Activated CD4-positive, alpha-beta memory T cell treated with anti-CD3 and anti-CD28 coated beads, Interleukin-2, amount 10 ng/mL, durations not matched to agents 7 days and 5 days (primary cell): Measurements from ENCODE around the gene ELF3. TPM values are rescaled to one million over a fixed set of nuclear protein-coding genes. Genes with fewer than 3 reads are reported as not detected.

Experiments used
- CTCF ChIA-PET: fragments of 350-600 bp; sonication (Branson Sonifier 250); formaldehyde crosslinking; loops from one replicate; lab custom pipeline; 2021; ENCODE audit warnings: antibody characterized with exemption, inconsistent platforms; lab: Charles Lee
- POLR2A ChIA-PET: fragments of 350-600 bp; sonication (Branson Sonifier 250); formaldehyde crosslinking; loops from one replicate; lab custom pipeline; 2021; ENCODE audit warnings: antibody characterized with exemption; lab: Charles Lee
- DNase-seq: peaks from one replicate; pipeline ENCODE4 v3.0.0-alpha.2; 2020
- H3K27ac Mint-ChIP-seq: one replicate; pipeline ENCODE4 v1.8.0; 2021; ENCODE audit warnings: mild to moderate bottlenecking, mixed read lengths
- H3K27me3 Mint-ChIP-seq: one replicate; pipeline ENCODE4 v1.8.0; 2021; ENCODE audit warnings: mixed read lengths
- H3K36me3 Mint-ChIP-seq: one replicate; pipeline ENCODE4 v1.8.0; 2021; ENCODE audit warnings: low read depth, mixed read lengths
- H3K4me1 Mint-ChIP-seq: one replicate; pipeline ENCODE4 v1.8.0; 2021; ENCODE audit warnings: mixed read lengths
- H3K4me3 Mint-ChIP-seq: one replicate; pipeline ENCODE4 v1.8.0; 2021; ENCODE audit warnings: mild to moderate bottlenecking, mixed read lengths
- H3K9me3 Mint-ChIP-seq: one replicate; pipeline ENCODE4 v1.8.0; 2021; ENCODE audit warnings: mixed read lengths
- total RNA-seq, 2 experiments: library from RNA; stranded (reverse); gene quantifications; one replicate each; pipeline ENCODE4 v1.2.3, GENCODE V29; 2021

ELF3 gene
- total RNA-seq, 2 experiments from 2014 or later = 0.30 to 0.38 TPM

GRCh38 chr1:202023001-202023433, 12.6 kb downstream of the ELF3 start:
- ChIA-PET POLR2A (no interaction called here), CTCF (no interaction called here)
- H3K36me3 Mint-ChIP-seq = no peaks in the 10 kb centered on the region
- no peak for DNase-seq
- no peak overlapping the region for H3K4me3 Mint-ChIP-seq
- no peak overlapping the region for H3K27ac Mint-ChIP-seq
- peaks cover 17% of the 10 kb centered on the region for H3K27me3 Mint-ChIP-seq
- peaks cover 10% of the 10 kb centered on the region for H3K4me1 Mint-ChIP-seq
- H3K9me3 Mint-ChIP-seq = no peaks in the 10 kb centered on the region

DNA sequence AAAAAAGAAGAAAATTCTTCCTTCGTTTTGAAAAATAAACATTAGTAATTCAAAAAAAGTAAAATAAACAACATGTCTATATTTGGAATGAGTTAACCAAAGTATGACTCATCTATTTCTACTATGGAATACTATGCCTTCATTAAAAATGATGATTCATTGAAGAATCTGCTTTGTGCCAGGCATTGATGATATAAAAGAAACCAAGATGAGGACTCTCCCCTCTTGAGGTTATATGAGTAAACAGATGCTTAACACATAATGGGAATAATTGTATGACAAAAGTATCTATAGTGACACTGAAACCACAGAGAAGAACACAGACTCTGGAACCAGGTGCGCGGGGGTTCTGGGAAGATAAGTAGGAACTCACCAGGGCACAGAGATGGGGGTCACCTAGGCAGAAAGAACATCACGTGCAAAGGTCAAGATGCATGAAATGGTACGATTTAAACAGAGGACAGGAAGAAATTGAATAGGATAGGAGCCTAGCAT, 18.8 kb downstream of the ELF3 start:
- no peak for DNase-seq
- Mint-ChIP-seq H3K27me3 (peaks cover 11% of the 10 kb centered on the region), H3K4me3 (no peak overlapping the region), H3K27ac (no peak overlapping the region), H3K36me3 (no peaks in the 10 kb centered on the region), H3K4me1 (no peaks in the 10 kb centered on the region), H3K9me3 (no peaks in the 10 kb centered on the region)
- POLR2A ChIA-PET = no interaction called here
- CTCF ChIA-PET = no interaction called here

- no peaks in the 10 kb centered on the region for H3K9me3 Mint-ChIP-seq
- H3K27ac Mint-ChIP-seq = no peak overlapping the region
- no peaks in the 10 kb centered on the region for H3K4me1 Mint-ChIP-seq
- H3K36me3 Mint-ChIP-seq = no peaks in the 10 kb centered on the region
- H3K27me3 Mint-ChIP-seq = peaks cover 11% of the 10 kb centered on the region
- no peak overlapping the region for H3K4me3 Mint-ChIP-seq
- no peak for DNase-seq
- ChIA-PET CTCF (no interaction called here), POLR2A (no interaction called here)
Observed at GRCh38 chr1:202029727-202030126, 19.3 kb downstream of the ELF3 start.

GRCh38 chr1:202031796-202032195, 21.4 kb downstream of the ELF3 start:
- ChIA-PET POLR2A (no interaction called here), CTCF (no interaction called here)
- H3K4me1 Mint-ChIP-seq = no peaks in the 10 kb centered on the region
- no peaks in the 10 kb centered on the region for H3K9me3 Mint-ChIP-seq
- no peaks in the 10 kb centered on the region for H3K36me3 Mint-ChIP-seq
- DNase-seq = no peak
- no peak overlapping the region for H3K27ac Mint-ChIP-seq
- H3K27me3 Mint-ChIP-seq = peaks cover 12% of the 10 kb centered on the region
- no peak overlapping the region for H3K4me3 Mint-ChIP-seq

DNA sequence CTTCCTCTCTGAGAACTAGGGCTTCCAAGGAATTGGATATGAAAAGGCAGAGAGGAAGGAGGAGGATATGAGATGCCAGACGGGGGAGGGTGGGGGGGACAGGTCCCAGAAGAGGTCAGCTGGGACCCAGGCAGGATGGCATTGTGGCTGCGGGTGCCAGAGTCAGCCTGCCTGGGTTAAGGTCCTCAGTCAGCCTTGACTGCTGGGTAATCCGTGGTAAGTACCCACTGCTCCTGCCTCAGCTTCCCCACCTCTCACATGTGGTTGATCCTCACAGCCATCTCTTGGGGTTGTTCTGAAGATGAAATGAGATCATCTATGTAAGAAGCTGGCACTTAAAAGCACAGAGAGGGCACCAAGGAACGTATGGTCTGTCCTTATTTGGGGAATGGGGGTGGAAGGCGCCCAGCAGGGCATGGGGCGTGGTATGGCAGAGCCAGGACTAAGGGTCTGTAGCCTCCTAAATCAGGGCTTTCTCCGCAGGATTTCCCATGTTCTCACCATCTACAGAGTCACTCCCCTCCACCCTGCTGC, 23.8 kb downstream of the ELF3 start:
- Mint-ChIP-seq H3K27ac (no peak overlapping the region), H3K9me3 (no peaks in the 10 kb centered on the region), H3K27me3 (peaks cover 15% of the 10 kb centered on the region), H3K36me3 (no peaks in the 10 kb centered on the region), H3K4me1 (no peaks in the 10 kb centered on the region), H3K4me3 (no peak overlapping the region)
- POLR2A ChIA-PET = no interaction called here
- no peak for DNase-seq
- CTCF ChIA-PET = no interaction called here

GRCh38 chr1:202034683-202035462, 24.5 kb downstream of the ELF3 start:
- Mint-ChIP-seq H3K4me3 (no peak overlapping the region), H3K9me3 (no peaks in the 10 kb centered on the region), H3K36me3 (no peaks in the 10 kb centered on the region), H3K27ac (no peak overlapping the region), H3K27me3 (peaks cover 13% of the 10 kb centered on the region), H3K4me1 (no peaks in the 10 kb centered on the region)
- CTCF ChIA-PET = no interaction called here
- POLR2A ChIA-PET = no interaction called here
- no peak for DNase-seq

- H3K9me3 Mint-ChIP-seq = no peaks in the 10 kb centered on the region
- DNase-seq = no peak
- POLR2A ChIA-PET = no interaction called here
- H3K27me3 Mint-ChIP-seq = peaks cover 11% of the 10 kb centered on the region
- no peak overlapping the region for H3K27ac Mint-ChIP-seq
- H3K36me3 Mint-ChIP-seq = no peaks in the 10 kb centered on the region
- H3K4me3 Mint-ChIP-seq = no peak overlapping the region
- no peaks in the 10 kb centered on the region for H3K4me1 Mint-ChIP-seq
- CTCF ChIA-PET = no interaction called here
Observed at GRCh38 chr1:202036595-202037387, 26.4 kb downstream of the ELF3 start.

GRCh38 chr1:202037706-202038296, 27.4 kb downstream of the ELF3 start:
- Mint-ChIP-seq H3K9me3 (no peaks in the 10 kb centered on the region), H3K27ac (no peak overlapping the region), H3K4me3 (no peak overlapping the region), H3K36me3 (no peaks in the 10 kb centered on the region), H3K27me3 (peaks cover 11% of the 10 kb centered on the region), H3K4me1 (no peaks in the 10 kb centered on the region)
- CTCF ChIA-PET = no interaction called here
- POLR2A ChIA-PET = no interaction called here
- no peak for DNase-seq

DNA sequence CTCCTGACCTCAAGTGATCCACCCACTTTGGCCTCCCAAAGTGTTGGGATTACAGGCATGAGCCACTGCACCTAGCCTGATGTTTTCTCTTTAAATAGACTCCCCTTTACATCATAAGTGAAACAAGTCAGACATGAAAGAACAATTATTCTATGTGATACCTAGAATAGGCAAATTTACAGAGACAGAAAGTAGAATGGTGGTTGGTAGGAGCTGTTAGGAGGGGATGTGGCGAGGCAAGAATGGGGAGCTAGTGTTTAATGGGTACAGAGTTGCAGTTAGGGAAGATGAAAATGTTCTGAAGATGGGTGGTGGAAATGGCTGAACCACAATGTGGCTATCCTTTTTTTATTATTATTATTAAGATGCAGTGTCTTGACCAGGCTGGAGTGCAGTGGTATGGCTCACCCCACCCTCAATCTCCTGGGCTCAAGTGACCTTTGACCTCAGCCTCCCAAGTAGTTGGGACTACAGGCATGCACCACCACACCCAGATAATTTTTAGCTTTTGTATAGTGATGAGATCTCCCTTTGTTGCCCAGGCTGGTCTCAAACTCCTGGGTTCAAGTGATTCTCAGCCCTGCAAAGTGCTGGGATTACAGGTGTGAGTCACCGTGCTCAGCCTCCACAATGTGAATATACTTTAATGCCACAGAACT, 28.4 kb downstream of the ELF3 start:
- no peak for DNase-seq
- CTCF ChIA-PET = no interaction called here
- Mint-ChIP-seq H3K4me1 (peaks cover 2% of the 10 kb centered on the region), H3K36me3 (no peaks in the 10 kb centered on the region), H3K9me3 (no peaks in the 10 kb centered on the region), H3K27ac (no peak overlapping the region), H3K27me3 (peaks cover 8% of the 10 kb centered on the region), H3K4me3 (no peak overlapping the region)
- POLR2A ChIA-PET = no interaction called here

DNA sequence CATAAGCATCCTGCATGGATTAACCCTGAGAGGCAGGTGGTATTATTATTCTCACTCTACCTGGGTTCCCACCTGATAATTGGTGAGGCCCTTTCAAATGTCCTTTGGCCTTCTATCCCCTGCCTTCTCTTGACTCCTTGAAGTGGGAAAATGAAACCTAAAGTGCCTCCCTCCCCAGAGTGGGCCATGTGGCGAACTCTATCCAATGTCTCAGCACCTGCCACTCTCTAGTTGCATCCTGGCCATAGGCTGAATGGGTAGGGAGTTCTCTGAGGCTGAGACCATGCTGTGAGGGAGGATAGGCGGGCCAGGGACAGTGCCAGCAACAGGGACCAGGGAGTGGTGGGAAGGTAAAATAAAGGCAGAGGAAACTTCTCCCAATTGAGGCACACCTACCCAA, 35.3 kb downstream of the ELF3 start:
- H3K9me3 Mint-ChIP-seq = no peaks in the 10 kb centered on the region
- H3K36me3 Mint-ChIP-seq = no peaks in the 10 kb centered on the region
- H3K27me3 Mint-ChIP-seq = peaks cover 7% of the 10 kb centered on the region

DNA sequence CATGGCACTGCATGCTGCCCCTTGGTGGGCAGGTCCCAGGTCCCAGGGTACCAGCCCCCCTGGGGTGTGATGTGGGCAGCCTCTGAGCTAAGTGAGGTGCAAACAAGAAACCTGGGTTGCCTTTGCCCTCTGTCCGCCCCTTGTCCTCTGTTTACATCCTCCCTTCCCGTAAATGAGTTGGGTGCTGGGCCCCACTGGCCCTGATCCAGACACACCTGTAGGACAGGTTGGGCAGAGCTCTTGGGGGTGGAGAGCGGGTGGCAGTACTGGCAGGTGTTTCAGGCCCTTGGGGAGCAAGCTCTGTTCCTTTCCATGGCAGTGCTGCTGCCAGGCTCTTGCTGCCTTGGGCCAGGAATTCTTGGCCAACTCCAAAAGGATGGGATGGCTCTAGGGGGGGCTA, 35.8 kb downstream of the ELF3 start:
- H3K36me3 Mint-ChIP-seq = no peaks in the 10 kb centered on the region
- ChIA-PET POLR2A (no interaction called here), CTCF (interaction anchor here (0.8 kb wide), 1 partner anchor 47 kb away, joined by 3 read pairs; no protein-coding TSS in a partner anchor)
- H3K4me3 Mint-ChIP-seq = no peak overlapping the region
- no peak for DNase-seq
- H3K9me3 Mint-ChIP-seq = no peaks in the 10 kb centered on the region
- no peak overlapping the region for H3K27ac Mint-ChIP-seq
- peaks cover 7% of the 10 kb centered on the region for H3K27me3 Mint-ChIP-seq
- H3K4me1 Mint-ChIP-seq = peaks cover 9% of the 10 kb centered on the region

More for the DNA sequence above, 35.3 kb downstream of the ELF3 start:
- peaks cover 9% of the 10 kb centered on the region for H3K4me1 Mint-ChIP-seq
- H3K4me3 Mint-ChIP-seq = no peak overlapping the region
- no peak for DNase-seq
- H3K27ac Mint-ChIP-seq = no peak overlapping the region
- CTCF ChIA-PET = interaction anchor here (0.8 kb wide), 1 partner anchor 46 kb away, joined by 3 read pairs; no protein-coding TSS in a partner anchor
- POLR2A ChIA-PET = no interaction called here

GRCh38 chr1:202046748-202047708, 36.6 kb downstream of the ELF3 start:
- H3K4me3 Mint-ChIP-seq = no peak overlapping the region
- H3K9me3 Mint-ChIP-seq = no peaks in the 10 kb centered on the region
- ChIA-PET POLR2A (no interaction called here), CTCF (no interaction called here)
- H3K27me3 Mint-ChIP-seq = peaks cover 7% of the 10 kb centered on the region
- H3K4me1 Mint-ChIP-seq = peaks cover 9% of the 10 kb centered on the region
- H3K27ac Mint-ChIP-seq = no peak overlapping the region
- H3K36me3 Mint-ChIP-seq = no peaks in the 10 kb centered on the region
- DNase-seq = no peak
